AG09309 (cell line): ENCODE results near the gene TMEM183A.

ENCODE experiments used
- DNase-seq: peaks from one replicate; pipeline ENCODE4 v3.0.0-alpha.2; 2010; ENCODE audit warnings: low read depth
- H3K4me3 ChIP-seq: 2 replicates; pipeline ENCODE4 v1.5.1; 2011; ENCODE audit warnings: mild to moderate bottlenecking, low read depth, low read length, moderate library complexity; ENCODE audit not compliant: control insufficient read depth
- TF ChIP-seq, protein P1 (sequence below): IDR thresholded peaks from 2 replicates; pipeline ENCODE4 v1.5.1; 2011; ENCODE audit warnings: mild to moderate bottlenecking, low read depth, low read length, inconsistent platforms; ENCODE audit not compliant: insufficient read depth, control insufficient read depth; ENCODE audit errors: missing control alignments

The TMEM183A gene

GRCh38 chr1:203057911-203058675 is 50.9 kb downstream of the TMEM183A start:
- DNase-seq: peak; percentile 81
- H3K4me3 ChIP-seq: no peak overlapping the region
- TF ChIP-seq, protein P1, sequence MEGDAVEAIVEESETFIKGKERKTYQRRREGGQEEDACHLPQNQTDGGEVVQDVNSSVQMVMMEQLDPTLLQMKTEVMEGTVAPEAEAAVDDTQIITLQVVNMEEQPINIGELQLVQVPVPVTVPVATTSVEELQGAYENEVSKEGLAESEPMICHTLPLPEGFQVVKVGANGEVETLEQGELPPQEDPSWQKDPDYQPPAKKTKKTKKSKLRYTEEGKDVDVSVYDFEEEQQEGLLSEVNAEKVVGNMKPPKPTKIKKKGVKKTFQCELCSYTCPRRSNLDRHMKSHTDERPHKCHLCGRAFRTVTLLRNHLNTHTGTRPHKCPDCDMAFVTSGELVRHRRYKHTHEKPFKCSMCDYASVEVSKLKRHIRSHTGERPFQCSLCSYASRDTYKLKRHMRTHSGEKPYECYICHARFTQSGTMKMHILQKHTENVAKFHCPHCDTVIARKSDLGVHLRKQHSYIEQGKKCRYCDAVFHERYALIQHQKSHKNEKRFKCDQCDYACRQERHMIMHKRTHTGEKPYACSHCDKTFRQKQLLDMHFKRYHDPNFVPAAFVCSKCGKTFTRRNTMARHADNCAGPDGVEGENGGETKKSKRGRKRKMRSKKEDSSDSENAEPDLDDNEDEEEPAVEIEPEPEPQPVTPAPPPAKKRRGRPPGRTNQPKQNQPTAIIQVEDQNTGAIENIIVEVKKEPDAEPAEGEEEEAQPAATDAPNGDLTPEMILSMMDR: no peak

GRCh38 chr1:203058676-203058935 is 51.4 kb downstream of the TMEM183A start:
- no peak overlapping the region for H3K4me3 ChIP-seq
- TF ChIP-seq, protein P1: no peak
- DNase-seq: no peak

DNA sequence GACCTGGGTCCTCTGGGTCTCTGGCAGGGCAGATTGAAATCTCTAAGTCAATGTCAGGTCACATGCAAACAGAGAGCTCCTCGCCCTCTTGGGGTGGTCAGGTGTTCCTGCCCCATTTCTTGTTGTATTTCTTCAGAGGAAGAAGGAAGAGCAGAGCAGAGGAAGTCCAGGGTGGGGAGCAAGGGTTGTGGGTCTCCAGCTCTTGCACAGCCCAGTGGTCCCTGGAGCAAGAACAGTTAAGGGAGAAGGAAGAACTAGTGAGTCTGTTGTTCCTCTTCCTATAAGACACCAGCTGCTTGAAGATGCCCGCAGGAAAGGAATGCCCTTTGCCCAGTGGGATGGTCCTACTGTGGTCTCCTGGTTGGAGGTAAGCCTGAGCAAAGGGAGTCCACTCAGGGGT is 52.3 kb downstream of the TMEM183A start:
- TF ChIP-seq, protein P1: no peak
- H3K4me3 ChIP-seq: no peak overlapping the region
- DNase-seq: no peak

GRCh38 chr1:203060115-203060514 is 52.9 kb downstream of the TMEM183A start:
- no peak overlapping the region for H3K4me3 ChIP-seq
- TF ChIP-seq, protein P1: no peak
- no peak for DNase-seq

DNA sequence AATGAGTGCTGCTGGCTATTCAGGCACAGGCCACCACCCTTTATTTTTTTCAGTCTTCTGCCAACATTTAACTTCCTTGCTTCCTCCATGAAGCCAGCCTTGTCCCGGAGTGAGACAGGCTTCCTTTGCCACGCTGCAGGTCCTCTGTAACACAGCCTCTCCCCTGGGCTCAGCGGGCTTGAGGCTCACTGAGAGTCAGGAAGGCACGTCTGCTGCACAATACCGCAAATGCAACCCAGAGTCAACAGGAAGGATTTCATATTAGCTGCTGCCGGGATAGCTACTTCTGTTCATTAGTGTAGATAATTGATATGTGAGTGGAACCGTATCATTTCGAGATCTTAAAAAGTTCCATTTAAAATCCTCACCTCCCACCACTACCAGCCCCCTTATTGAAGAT is 56.1 kb downstream of the TMEM183A start:
- no peak overlapping the region for H3K4me3 ChIP-seq
- no peak for DNase-seq
- TF ChIP-seq, protein P1: no peak

DNA sequence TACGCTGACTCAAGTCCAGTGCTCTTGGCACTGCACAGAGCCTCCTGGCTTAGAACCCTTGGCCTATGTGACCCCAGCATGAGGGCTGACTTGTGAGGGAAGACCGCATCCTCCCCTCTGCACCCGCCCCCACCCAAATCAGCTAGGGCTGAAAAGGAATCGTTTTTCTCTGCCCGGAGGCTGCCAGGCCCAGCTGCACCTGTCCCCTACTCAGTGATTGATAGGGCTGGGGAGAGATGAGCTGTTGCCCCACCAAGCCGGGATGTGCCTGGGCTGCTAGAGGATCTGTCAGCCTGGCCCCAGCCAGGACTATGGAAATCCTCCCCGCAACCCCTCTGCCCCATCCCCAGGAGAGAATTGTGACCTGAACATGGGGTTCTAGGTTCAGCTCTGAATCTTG is 58.0 kb downstream of the TMEM183A start:
- DNase-seq: no peak
- TF ChIP-seq, protein P1: no peak
- no peak overlapping the region for H3K4me3 ChIP-seq
